PFSK-1 (cell line): Measurements from ENCODE around the gene CAPNS1.
A peak's percentile ranks its signal among the peaks of the same experiment; 100 is the strongest.

ENCODE experiments used
- FOXP2 ChIP-seq: optimal IDR thresholded peaks from 2 replicates; pipeline ENCODE3; 2011; ENCODE audit warnings: borderline replicate concordance, control low read depth, inconsistent platforms; ENCODE audit not compliant: insufficient read depth; ENCODE audit errors: extremely low read length, extremely low read depth
- POLR2AphosphoS5 ChIP-seq: IDR thresholded peaks from 2 replicates; pipeline ENCODE4 v1.6.1; 2012; ENCODE audit warnings: low read depth, mild to moderate bottlenecking, control low read depth, low read length, moderate library complexity
- SIN3A ChIP-seq: IDR thresholded peaks from 2 replicates; pipeline ENCODE4 v1.6.1; 2012; ENCODE audit warnings: mild to moderate bottlenecking, low read length, moderate library complexity, borderline replicate concordance; ENCODE audit not compliant: insufficient read depth
- TAF1 ChIP-seq: IDR thresholded peaks from 2 replicates; pipeline ENCODE4 v1.6.1; 2012; ENCODE audit warnings: low read length, control low read depth, borderline replicate concordance; ENCODE audit not compliant: insufficient read depth
- TF ChIP-seq, protein P1 (sequence below), 2 experiments: IDR thresholded peaks; 2 replicates each; pipeline versions ENCODE4 v1.6.1 to v1.8.0; 2011 to 2012; ENCODE audit warnings: low read depth in 2 of 2, low read length in 2 of 2, control low read depth in 1 of 2, inconsistent platforms in 1 of 2, mild to moderate bottlenecking in 1 of 2, moderate library complexity in 1 of 2; ENCODE audit not compliant: insufficient read depth in 1 of 2

The CAPNS1 gene

DNA sequence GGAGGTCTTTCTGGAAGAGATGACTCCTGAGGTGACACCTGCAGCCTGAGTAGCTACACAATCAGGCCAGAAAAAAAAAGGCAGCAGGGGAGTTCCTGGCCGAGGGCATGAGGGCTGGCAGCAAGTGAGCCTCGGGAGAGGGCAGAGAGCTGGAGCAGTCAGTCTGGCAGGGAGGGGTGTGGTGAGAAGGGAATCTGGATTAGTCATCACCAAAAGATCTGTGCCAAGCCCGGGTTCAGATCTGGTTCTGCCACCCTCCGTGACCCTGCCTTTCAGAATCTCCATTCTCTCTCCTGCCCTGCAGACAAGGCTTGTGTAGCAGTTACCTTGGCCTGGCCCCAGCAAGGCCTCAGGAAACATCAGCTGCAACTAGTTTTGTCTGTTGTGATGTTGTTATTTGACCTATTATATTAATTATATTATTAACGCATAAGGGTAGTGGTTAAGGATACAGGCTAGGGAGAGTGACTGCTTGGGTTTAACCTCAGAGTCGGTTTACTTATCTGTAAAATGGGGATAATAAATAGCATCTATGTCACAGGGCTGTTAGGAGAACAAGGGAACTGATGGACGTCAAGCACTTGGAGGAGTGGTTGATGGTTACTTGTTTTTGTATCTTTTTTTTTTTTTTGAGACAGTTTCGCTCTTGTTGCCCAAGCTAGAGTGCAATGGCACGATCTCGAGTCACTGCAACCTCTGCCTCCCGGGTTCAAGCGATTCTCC is 2.7 kb upstream of the CAPNS1 start:
- TF ChIP-seq SIN3A (no peak), FOXP2 (no peak), POLR2AphosphoS5 (no peak), TAF1 (no peak)
- TF ChIP-seq, protein P1, sequence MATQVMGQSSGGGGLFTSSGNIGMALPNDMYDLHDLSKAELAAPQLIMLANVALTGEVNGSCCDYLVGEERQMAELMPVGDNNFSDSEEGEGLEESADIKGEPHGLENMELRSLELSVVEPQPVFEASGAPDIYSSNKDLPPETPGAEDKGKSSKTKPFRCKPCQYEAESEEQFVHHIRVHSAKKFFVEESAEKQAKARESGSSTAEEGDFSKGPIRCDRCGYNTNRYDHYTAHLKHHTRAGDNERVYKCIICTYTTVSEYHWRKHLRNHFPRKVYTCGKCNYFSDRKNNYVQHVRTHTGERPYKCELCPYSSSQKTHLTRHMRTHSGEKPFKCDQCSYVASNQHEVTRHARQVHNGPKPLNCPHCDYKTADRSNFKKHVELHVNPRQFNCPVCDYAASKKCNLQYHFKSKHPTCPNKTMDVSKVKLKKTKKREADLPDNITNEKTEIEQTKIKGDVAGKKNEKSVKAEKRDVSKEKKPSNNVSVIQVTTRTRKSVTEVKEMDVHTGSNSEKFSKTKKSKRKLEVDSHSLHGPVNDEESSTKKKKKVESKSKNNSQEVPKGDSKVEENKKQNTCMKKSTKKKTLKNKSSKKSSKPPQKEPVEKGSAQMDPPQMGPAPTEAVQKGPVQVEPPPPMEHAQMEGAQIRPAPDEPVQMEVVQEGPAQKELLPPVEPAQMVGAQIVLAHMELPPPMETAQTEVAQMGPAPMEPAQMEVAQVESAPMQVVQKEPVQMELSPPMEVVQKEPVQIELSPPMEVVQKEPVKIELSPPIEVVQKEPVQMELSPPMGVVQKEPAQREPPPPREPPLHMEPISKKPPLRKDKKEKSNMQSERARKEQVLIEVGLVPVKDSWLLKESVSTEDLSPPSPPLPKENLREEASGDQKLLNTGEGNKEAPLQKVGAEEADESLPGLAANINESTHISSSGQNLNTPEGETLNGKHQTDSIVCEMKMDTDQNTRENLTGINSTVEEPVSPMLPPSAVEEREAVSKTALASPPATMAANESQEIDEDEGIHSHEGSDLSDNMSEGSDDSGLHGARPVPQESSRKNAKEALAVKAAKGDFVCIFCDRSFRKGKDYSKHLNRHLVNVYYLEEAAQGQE (IDR thresholded peaks at IDR 0.05; ENCODE audit: insufficient read depth in 1 of 2, low read depth in 2 of 2, low read length in 2 of 2): no peak

GRCh38 chr19:36139120-36139472 is 770 bp upstream of the CAPNS1 start:
- TF ChIP-seq FOXP2 (no peak), SIN3A (no peak), TAF1 (no peak), POLR2AphosphoS5 (no peak)
- TF ChIP-seq, protein P1 (IDR thresholded peaks at IDR 0.05; ENCODE audit: insufficient read depth in 1 of 2, low read depth in 2 of 2, low read length in 2 of 2): no peak

DNA sequence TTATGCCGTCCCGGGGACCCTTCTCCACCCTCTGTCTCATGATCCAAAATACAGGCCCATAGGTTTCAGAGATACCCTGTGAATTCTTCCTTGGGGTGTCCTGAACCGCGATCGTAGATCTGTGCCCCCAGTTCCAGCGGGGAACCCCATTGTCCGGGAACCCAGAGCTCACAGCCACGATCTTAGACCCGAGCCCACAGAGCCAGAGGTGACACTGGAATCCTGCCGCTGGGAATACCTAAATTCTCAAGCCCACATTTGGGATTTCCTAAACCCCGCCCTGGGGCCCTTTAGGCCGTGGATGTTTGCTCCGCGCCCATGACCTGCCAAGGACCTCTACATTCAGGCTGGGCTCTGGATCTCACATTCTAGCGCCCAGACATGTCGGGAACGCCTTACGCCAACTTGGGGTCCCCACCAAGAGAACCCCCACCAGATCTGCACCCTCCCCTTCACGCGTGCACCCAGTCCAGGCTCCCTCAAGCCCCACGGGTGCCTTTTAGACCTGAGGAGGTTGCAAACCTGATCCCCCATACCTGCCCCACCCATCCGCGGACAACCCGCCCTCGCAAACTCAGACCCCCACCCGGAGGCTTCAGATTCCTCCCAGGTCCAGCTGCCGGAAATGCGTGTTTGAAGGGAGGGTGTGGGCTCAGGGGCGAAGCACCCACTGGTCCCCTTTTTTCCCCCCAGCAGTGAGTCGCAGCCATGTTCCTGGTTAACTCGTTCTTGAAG is 605 bp downstream of the CAPNS1 start:
- TF ChIP-seq, protein P1 (IDR thresholded peaks at IDR 0.05; ENCODE audit: insufficient read depth in 1 of 2, low read depth in 2 of 2, low read length in 2 of 2): no peak
- TF ChIP-seq TAF1: no peak; the same call in 1 of the 2 replicates

DNA sequence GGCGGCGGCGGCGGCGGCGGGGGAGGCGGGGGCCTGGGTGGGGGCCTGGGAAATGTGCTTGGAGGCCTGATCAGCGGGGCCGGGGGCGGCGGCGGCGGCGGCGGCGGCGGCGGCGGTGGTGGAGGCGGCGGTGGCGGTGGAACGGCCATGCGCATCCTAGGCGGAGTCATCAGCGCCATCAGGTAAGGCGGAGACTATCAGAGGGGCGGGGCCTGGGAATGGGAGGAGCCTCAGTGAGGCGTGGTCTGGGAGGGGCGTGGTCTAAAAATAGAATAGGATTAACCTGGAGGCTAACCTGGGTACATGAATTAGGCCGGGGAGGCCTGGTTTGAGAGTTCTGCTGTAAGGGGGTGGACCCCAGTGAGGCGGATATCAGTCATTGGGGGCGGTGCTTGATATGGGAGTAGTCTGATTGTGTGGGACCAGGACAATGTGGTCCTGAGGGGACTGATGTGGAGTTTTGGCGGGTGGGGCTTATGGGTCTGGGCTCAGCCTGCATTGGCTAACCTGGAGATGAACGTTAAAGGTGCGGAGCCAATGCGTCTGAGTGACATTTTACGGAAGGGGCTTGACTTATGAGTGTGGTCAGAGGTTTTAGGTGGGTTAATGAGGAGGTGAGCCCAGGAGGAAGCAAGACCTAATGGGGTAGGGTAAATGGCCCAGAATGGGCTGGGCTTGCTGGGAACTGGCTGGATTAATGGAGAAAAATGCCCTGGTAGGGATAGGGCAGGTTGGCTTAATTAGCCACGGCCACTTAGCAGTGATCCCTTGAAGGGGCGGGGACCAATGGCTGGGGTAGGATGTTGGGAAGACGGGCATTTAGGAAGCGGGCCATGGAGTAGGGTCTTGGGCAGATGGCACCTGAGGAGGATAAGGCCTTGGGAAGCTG is 1.4 kb downstream of the CAPNS1 start:
- TF ChIP-seq TAF1 (peak; percentile 62; the same call in 1 of the 2 replicates), FOXP2 (no peak)

DNA sequence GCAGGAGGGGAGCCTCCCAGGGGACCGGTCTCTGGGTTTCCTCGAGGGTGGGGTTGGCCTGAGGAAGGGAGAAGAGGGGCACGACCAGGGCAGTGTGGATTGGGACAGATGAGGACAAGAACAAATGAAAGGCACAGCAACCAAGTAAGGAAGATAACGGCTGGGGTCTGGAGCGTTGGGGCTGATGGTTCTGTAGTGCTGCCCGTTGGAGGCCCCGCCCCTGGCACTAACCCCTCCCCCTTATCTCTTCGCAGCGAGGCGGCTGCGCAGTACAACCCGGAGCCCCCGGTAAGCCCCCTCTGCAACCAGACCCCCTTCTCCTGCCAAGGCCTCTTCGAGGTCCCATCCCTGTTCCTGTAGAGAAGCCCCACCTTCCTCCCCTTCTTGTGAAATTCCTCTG is 2.2 kb downstream of the CAPNS1 start:
- TF ChIP-seq TAF1: no peak
- TF ChIP-seq POLR2AphosphoS5: no peak
- TF ChIP-seq FOXP2: no peak
- no peak for TF ChIP-seq SIN3A
- TF ChIP-seq, protein P1 (IDR thresholded peaks at IDR 0.05; ENCODE audit: insufficient read depth in 1 of 2, low read depth in 2 of 2, low read length in 2 of 2): no peak
